ENCODE results near the gene LYPD3. TPM values are rescaled to one million over a fixed set of nuclear protein-coding genes. Genes with fewer than 3 reads are reported as not detected.

LYPD3 gene
- total RNA-seq, 4 donors from 2014 or later, result 0.67 TPM; not detected in 3

- no peak for TF ChIP-seq POLR2A (IDR thresholded peaks at IDR 0.05)
- TF ChIP-seq, protein P1, sequence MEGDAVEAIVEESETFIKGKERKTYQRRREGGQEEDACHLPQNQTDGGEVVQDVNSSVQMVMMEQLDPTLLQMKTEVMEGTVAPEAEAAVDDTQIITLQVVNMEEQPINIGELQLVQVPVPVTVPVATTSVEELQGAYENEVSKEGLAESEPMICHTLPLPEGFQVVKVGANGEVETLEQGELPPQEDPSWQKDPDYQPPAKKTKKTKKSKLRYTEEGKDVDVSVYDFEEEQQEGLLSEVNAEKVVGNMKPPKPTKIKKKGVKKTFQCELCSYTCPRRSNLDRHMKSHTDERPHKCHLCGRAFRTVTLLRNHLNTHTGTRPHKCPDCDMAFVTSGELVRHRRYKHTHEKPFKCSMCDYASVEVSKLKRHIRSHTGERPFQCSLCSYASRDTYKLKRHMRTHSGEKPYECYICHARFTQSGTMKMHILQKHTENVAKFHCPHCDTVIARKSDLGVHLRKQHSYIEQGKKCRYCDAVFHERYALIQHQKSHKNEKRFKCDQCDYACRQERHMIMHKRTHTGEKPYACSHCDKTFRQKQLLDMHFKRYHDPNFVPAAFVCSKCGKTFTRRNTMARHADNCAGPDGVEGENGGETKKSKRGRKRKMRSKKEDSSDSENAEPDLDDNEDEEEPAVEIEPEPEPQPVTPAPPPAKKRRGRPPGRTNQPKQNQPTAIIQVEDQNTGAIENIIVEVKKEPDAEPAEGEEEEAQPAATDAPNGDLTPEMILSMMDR (IDR thresholded peaks at IDR 0.05), result no peak
- no peaks in the 10 kb centered on the region for H3K27me3 ChIP-seq
- peaks cover 0 to 4% (median 0%) of the 10 kb centered on the region in 4 donors for H3K4me1 ChIP-seq
- no peak overlapping the region for H3K4me3 ChIP-seq
- no peaks in the 10 kb centered on the region for H3K9me3 ChIP-seq
- no peak overlapping the region for H3K27ac ChIP-seq
- no peak for DNase-seq
- H3K36me3 ChIP-seq, result peaks cover 0 to 20% (median 0%) of the 10 kb centered on the region in 3 donors
Measured at GRCh38 chr19:43482193-43482592, 16.8 kb upstream of the LYPD3 start.

DNA sequence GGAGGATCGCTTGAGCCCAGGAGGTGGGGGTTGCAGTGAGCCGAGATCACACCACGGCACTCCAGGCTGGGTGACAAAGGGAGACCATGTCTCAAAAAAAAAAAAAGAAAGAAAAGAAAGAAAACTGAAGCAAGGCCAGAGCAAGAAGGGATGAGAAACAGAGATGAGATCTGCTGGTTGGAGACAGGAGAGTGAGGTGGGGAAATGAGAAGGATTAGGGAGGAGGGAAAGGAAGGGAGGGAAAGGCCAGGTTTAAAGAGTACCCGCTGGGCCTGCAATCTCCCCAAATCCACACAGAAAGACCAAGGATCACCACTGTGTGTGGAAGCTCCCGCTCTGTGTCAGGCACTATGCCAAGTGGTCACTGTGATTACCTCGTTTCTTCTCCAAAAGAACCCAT, 16.3 kb upstream of the LYPD3 start:
- peaks cover 0 to 18% (median 0%) of the 10 kb centered on the region in 3 donors for H3K36me3 ChIP-seq
- H3K27me3 ChIP-seq, result no peaks in the 10 kb centered on the region
- H3K27ac ChIP-seq, result no peak overlapping the region
- H3K4me3 ChIP-seq, result no peak overlapping the region
- H3K9me3 ChIP-seq, result no peaks in the 10 kb centered on the region
- no peak for DNase-seq
- TF ChIP-seq POLR2A (IDR thresholded peaks at IDR 0.05), result no peak
- TF ChIP-seq, protein P1 (IDR thresholded peaks at IDR 0.05), result no peak
- H3K4me1 ChIP-seq, result no peaks in the 10 kb centered on the region

DNA sequence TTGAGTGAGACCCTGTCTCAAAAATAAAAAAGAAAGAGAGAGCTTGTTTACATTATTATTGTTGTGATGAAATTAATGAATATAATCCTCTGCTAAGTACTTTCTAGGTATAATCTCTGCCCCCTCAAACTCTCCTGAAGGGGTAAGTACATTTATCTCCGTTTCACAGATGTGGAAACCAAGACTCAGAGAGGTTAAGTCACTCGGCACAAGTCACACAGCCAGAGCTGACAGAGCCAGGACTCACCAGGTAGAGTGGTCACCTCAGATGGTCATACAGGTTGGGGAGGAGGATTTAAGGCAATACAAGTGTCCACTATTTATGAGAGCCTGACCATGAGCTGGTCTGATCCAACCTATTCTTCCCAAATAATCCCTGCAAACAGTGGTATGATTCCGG, 15.2 kb upstream of the LYPD3 start:
- Histone ChIP-seq H3K9me3 (no peaks in the 10 kb centered on the region), H3K36me3 (peaks cover 0 to 17% (median 0%) of the 10 kb centered on the region in 3 donors), H3K27me3 (no peaks in the 10 kb centered on the region), H3K4me1 (no peaks in the 10 kb centered on the region), H3K4me3 (no peak overlapping the region), H3K27ac (no peak overlapping the region)
- DNase-seq, result no peak
- TF ChIP-seq POLR2A (IDR thresholded peaks at IDR 0.05), result no peak
- TF ChIP-seq, protein P1 (IDR thresholded peaks at IDR 0.05), result no peak

- no peak for DNase-seq
- TF ChIP-seq POLR2A (IDR thresholded peaks at IDR 0.05), result no peak
- TF ChIP-seq, protein P1 (IDR thresholded peaks at IDR 0.05), result no peak
- H3K27ac ChIP-seq, result no peak overlapping the region
- no peaks in the 10 kb centered on the region for H3K4me1 ChIP-seq
- H3K36me3 ChIP-seq, result peaks cover 0 to 17% (median 0%) of the 10 kb centered on the region in 3 donors
- H3K4me3 ChIP-seq, result no peak overlapping the region
- no peaks in the 10 kb centered on the region for H3K9me3 ChIP-seq
- H3K27me3 ChIP-seq, result no peaks in the 10 kb centered on the region
Measured at GRCh38 chr19:43479961-43480561, 14.7 kb upstream of the LYPD3 start.

DNA sequence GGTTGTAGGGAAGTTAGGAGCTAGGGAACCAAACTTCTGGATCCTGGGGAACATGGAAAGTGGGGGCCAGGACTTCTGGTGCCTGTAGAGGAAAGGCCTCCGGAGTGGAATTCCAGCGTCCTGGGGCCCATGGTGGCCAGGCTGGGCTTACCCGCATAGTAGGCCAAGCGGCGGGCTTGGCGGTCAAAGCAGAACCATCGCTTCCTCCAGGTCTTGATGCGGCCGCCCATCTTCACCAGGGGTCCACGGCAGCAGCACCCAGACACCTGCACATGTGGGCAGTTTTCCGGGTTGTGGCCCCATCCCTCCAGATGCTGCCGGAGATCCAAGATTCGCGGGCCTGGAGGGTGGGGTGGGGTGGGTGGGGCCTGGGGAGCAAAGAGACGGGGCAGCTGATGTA, 13.8 kb upstream of the LYPD3 start:
- no peak for DNase-seq
- H3K9me3 ChIP-seq, result no peaks in the 10 kb centered on the region
- TF ChIP-seq, protein P1 (IDR thresholded peaks at IDR 0.05), result no peak
- no peak for TF ChIP-seq POLR2A (IDR thresholded peaks at IDR 0.05)
- no peak overlapping the region for H3K4me3 ChIP-seq
- H3K4me1 ChIP-seq, result no peaks in the 10 kb centered on the region
- H3K27me3 ChIP-seq, result no peaks in the 10 kb centered on the region
- no peak overlapping the region for H3K27ac ChIP-seq
- peaks cover 0 to 17% (median 0%) of the 10 kb centered on the region in 3 donors for H3K36me3 ChIP-seq

Data from Peyer's patch (tissue), 4 donors.